GM12875 (cell line): ENCODE measurements around the gene PTGIR.
A peak's percentile ranks its signal among the peaks of the same experiment; 100 is the strongest.

ENCODE experiments used
- H3K4me3 ChIP-seq: one replicate; pipeline ENCODE4 v1.5.1; 2011; ENCODE audit warnings: low read depth, low read length, control low read depth
- CTCF ChIP-seq: IDR thresholded peaks from 2 replicates; pipeline ENCODE4 v1.5.1; 2011; ENCODE audit warnings: low read depth, mild to moderate bottlenecking, control low read depth, inconsistent platforms, low read length, moderate library complexity, borderline replicate concordance; ENCODE audit not compliant: insufficient read depth

PTGIR gene

GRCh38 chr19:46573679-46574498 is 51.0 kb downstream of the PTGIR start:
- no peak for TF ChIP-seq CTCF
- H3K4me3 ChIP-seq, result no peak overlapping the region

GRCh38 chr19:46571495-46571894 is 53.4 kb downstream of the PTGIR start:
- no peak overlapping the region for H3K4me3 ChIP-seq
- peak; percentile 10; the same call in 1 of the 2 replicates for TF ChIP-seq CTCF
